ENCODE results near the gene COL26A1. TPM values are rescaled to one million over a fixed set of nuclear protein-coding genes. Genes with fewer than 3 reads are reported as not detected.

Gene COL26A1
- total RNA-seq, 2 donors from 2014 or later = not detected

- H3K27ac ChIP-seq = no peak overlapping the region
- H3K9me3 ChIP-seq = no peaks in the 10 kb centered on the region
- no peak overlapping the region for H3K4me3 ChIP-seq
- no peaks in the 10 kb centered on the region for H3K4me1 ChIP-seq
- no peak for DNase-seq (ENCODE audit: low spot score)
- H3K36me3 ChIP-seq = no peaks in the 10 kb centered on the region
- TF ChIP-seq CTCF (IDR thresholded peaks at IDR 0.05) = no peak
- H3K27me3 ChIP-seq = no peaks in the 10 kb centered on the region
These were observed 188.2 kb downstream of the COL26A1 start for GRCh38 chr7:101550641-101551541.

DNA sequence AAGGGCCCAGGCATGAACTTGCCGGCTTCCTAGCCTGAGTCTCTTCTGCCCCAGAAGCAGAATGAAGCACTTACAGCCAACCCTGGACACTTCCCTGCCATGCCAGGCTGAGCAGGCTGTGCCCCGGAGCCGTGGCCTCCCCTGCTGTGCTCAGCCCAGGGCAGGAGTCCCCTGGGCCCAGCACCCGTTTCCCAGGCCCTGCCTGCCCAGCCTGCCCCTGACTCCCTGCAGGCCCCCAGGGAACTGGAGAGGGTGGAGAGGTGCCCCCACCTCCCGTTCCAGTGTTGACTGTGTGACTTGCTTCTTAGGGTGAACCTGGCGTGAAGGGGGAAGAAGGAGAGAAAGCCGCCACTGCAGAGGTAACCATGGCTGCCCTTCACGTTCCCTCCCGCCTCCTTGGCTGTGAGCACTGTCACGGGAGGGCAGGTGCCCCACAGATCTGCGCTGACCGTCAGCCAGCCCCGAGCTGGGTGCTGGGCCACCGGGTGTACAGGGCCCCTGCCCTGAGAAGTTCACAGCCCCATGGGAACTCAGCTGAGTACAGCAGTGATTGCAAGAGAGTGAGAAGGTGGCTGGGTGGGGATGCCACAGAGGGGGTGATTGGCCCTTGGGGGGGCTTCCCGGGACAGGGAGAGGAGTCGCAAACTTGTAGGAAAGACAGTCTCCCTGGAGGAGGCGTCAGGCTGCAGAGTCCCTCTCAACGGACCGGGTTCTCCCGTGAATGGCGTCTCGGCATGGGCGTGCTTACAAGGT lies 190.5 kb downstream of the COL26A1 start:
- no peak for TF ChIP-seq CTCF (IDR thresholded peaks at IDR 0.05)
- no peak overlapping the region for H3K4me3 ChIP-seq
- H3K27me3 ChIP-seq = no peaks in the 10 kb centered on the region
- H3K9me3 ChIP-seq = no peaks in the 10 kb centered on the region
- no peaks in the 10 kb centered on the region for H3K36me3 ChIP-seq
- H3K4me1 ChIP-seq = no peaks in the 10 kb centered on the region
- H3K27ac ChIP-seq = no peak overlapping the region
- no peak for DNase-seq (ENCODE audit: low spot score)

DNA sequence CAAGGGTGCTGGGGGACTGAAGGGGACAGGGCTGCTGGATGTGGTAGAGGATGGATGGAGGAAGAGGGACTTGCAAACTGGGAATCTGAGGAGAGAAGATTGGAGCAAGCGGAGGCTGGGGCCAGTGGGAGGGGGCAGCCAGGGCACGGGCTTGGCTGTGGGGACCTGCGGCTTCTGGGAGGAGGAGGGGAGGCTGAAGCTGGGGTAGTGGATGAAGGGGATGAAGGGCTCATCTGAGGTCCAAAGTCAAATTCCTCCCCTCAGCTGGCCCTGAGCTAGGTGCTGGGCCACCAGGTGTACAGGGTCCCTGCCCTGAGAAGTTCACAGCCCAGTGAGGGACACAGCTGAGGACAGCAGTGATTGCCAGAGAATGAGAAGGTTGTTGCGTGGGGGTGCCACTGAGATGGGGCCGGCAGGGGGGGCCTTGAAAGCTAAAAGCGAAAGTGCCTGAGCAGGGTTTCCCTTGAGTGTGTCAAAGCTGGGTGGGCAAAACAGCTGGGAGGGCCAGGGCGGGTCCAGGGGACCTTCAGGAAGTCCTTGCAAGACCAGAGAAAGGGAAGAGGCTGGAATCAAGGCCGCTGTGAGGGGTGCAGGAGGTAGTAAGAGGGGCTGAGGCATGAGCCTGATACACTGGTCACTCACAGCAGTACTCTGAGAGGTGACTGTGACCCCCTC lies 191.2 kb downstream of the COL26A1 start:
- no peak for DNase-seq (ENCODE audit: low spot score)
- no peak for TF ChIP-seq CTCF (IDR thresholded peaks at IDR 0.05)
- no peak overlapping the region for H3K27ac ChIP-seq
- H3K27me3 ChIP-seq = no peaks in the 10 kb centered on the region
- H3K36me3 ChIP-seq = no peaks in the 10 kb centered on the region
- no peaks in the 10 kb centered on the region for H3K4me1 ChIP-seq
- no peak overlapping the region for H3K4me3 ChIP-seq
- H3K9me3 ChIP-seq = no peaks in the 10 kb centered on the region

GRCh38 chr7:101554584-101555268 lies 192.1 kb downstream of the COL26A1 start:
- H3K9me3 ChIP-seq = no peaks in the 10 kb centered on the region
- TF ChIP-seq CTCF (IDR thresholded peaks at IDR 0.05) = no peak
- H3K4me1 ChIP-seq = no peaks in the 10 kb centered on the region
- no peaks in the 10 kb centered on the region for H3K27me3 ChIP-seq
- no peak overlapping the region for H3K27ac ChIP-seq
- no peak overlapping the region for H3K4me3 ChIP-seq
- no peaks in the 10 kb centered on the region for H3K36me3 ChIP-seq
- DNase-seq (ENCODE audit: low spot score) = no peak

- H3K4me3 ChIP-seq = no peak overlapping the region
These were observed 192.7 kb downstream of the COL26A1 start for GRCh38 chr7:101555269-101555920.

More at GRCh38 chr7:101555269-101555920, 192.7 kb downstream of the COL26A1 start:
- DNase-seq (ENCODE audit: low spot score) = no peak
- TF ChIP-seq CTCF (IDR thresholded peaks at IDR 0.05) = no peak
- Histone ChIP-seq H3K27me3 (no peaks in the 10 kb centered on the region), H3K36me3 (no peaks in the 10 kb centered on the region), H3K9me3 (no peaks in the 10 kb centered on the region), H3K27ac (no peak overlapping the region), H3K4me1 (no peaks in the 10 kb centered on the region)

Measured in right atrium auricular region (tissue), 2 donors.